DOHH2 (cell line): ENCODE measurements around the gene RBM28.

Experiments used
- H3F3A ChIP-seq: fragments of 200-600 bp; sonication (generic), shearing (Covaris generic); 2 replicates; pipeline ENCODE4 v1.6.0; 2016; ENCODE audit warnings: antibody characterized with exemption, mild to moderate bottlenecking; ENCODE audit not compliant: control insufficient read depth, insufficient read depth
- H3K27ac ChIP-seq: fragments of 200-600 bp; sonication (generic); 2 replicates; pipeline ENCODE4 v1.5.1; 2014; ENCODE audit warnings: low read depth, mild to moderate bottlenecking, low read length, moderate library complexity
- H3K27me3 ChIP-seq: fragments of 200-600 bp; sonication (generic); 2 replicates; pipeline ENCODE4 v1.6.1; 2014; ENCODE audit warnings: mild to moderate bottlenecking, low read length, mixed read lengths; ENCODE audit not compliant: control insufficient read depth
- H3K36me3 ChIP-seq: fragments of 200-600 bp; sonication (generic); 2 replicates; pipeline ENCODE4 v1.6.1; 2014; ENCODE audit warnings: mild to moderate bottlenecking, low read length, moderate library complexity, mixed read lengths; ENCODE audit not compliant: control insufficient read depth
- H3K4me1 ChIP-seq: fragments of 200-600 bp; sonication (generic); 2 replicates; pipeline ENCODE4 v1.6.1; 2014; ENCODE audit warnings: mild to moderate bottlenecking, low read length, mixed read lengths; ENCODE audit not compliant: control insufficient read depth
- H3K4me2 ChIP-seq: fragments of 200-600 bp; sonication (generic); 2 replicates; pipeline ENCODE4 v1.6.0; 2014; ENCODE audit warnings: mild to moderate bottlenecking, low read length, moderate library complexity
- H3K4me3 ChIP-seq: fragments of 200-600 bp; sonication (generic); 2 replicates; pipeline ENCODE4 v1.5.1; 2014; ENCODE audit warnings: mild to moderate bottlenecking, low read length, mixed read lengths
- H3K79me2 ChIP-seq: fragments of 200-600 bp; sonication (generic); 2 replicates; pipeline ENCODE4 v1.6.1; 2014; ENCODE audit warnings: mild to moderate bottlenecking, low read length, mixed read lengths; ENCODE audit not compliant: control insufficient read depth
- H3K9me2 ChIP-seq: fragments of 200-600 bp; sonication (generic); replicated peaks from 2 replicates; pipeline ENCODE4 v1.6.1; 2014; ENCODE audit warnings: mild to moderate bottlenecking, low read length, mixed read lengths; ENCODE audit not compliant: control insufficient read depth
- H3K9me3 ChIP-seq: fragments of 200-600 bp; sonication (generic); 2 replicates; pipeline ENCODE4 v1.6.1; 2014; ENCODE audit warnings: antibody characterized with exemption, low read length, mixed read lengths; ENCODE audit not compliant: control insufficient read depth, insufficient read depth
- H4K20me1 ChIP-seq: fragments of 200-600 bp; sonication (generic); 2 replicates; pipeline ENCODE4 v1.6.0; 2014; ENCODE audit warnings: low read depth, mild to moderate bottlenecking, antibody characterized with exemption, low read length, moderate library complexity; ENCODE audit not compliant: control insufficient read depth, insufficient read depth
- CTCF ChIP-seq: fragments of 200-600 bp; sonication (generic); IDR thresholded peaks from one replicate; pipeline ENCODE4 v1.5.1; 2014; ENCODE audit warnings: antibody characterized with exemption, mild to moderate bottlenecking, low read depth, low read length; ENCODE audit not compliant: poor library complexity, severe bottlenecking
- EZH2phosphoT487 ChIP-seq: fragments of 200-600 bp; sonication (generic); IDR thresholded peaks from 2 replicates; pipeline ENCODE4 v1.6.1; 2017; ENCODE audit warnings: borderline replicate concordance, mild to moderate bottlenecking, antibody characterized with exemption, low read length, moderate library complexity, mixed read lengths

The RBM28 gene

DNA sequence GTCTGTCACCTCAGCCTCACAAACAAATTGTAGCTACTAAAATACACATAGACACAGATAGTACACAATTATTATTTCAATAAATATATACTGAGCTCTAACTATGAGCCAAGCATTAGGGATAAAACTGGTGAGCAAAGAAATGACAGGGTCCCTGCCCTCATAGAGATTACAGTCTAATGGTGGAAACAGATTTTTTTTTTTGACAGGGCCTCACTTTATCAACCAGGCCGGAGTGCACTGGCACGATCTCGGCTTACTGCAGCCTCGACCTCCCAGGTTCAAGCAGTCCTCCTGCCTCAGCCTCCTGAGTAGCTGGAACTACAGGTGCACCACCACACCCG, 695 bp upstream of the RBM28 start:
- Histone ChIP-seq H3K36me3 (peaks cover 30% of the 10 kb centered on the region), H4K20me1 (peaks cover 13% of the 10 kb centered on the region; the same call in 1 of the 2 replicates), H3K9me3 (no peaks in the 10 kb centered on the region), H3F3A (peaks cover 3% of the 10 kb centered on the region; the same call in 1 of the 2 replicates), H3K4me3 (peak overlapping the region; percentile 83), H3K9me2 (no peaks in the 10 kb centered on the region), H3K79me2 (peaks cover 42% of the 10 kb centered on the region), H3K4me1 (peaks cover 18% of the 10 kb centered on the region), H3K27me3 (peaks cover 11% of the 10 kb centered on the region), H3K4me2 (peak overlapping the region; percentile 72), H3K27ac (no peak overlapping the region)
- TF ChIP-seq EZH2phosphoT487 (no peak), CTCF (no peak)

DNA sequence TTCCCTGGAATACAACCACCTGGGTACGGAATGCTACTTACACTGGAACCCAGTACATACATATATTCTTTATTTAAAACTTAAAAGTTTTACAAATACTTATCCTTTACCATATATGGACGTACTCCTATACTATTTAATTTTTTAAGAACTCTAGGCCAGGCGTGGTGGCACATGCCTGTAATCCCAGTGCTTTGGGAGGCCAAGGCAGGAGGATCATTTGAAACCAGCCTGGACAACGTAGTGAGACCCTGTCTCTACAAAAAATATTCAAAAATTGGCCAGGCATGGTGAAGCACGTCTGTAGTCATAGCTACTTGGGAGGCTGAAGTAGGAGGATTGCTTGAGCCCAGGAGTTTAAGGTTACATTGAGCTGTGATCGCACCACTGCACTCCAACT, 2.0 kb downstream of the RBM28 start:
- Histone ChIP-seq H3K79me2 (peaks cover 43% of the 10 kb centered on the region), H3K9me3 (no peaks in the 10 kb centered on the region), H3K36me3 (peaks cover 55% of the 10 kb centered on the region), H3K4me2 (peak overlapping the region; percentile 72), H3K4me3 (peak overlapping the region; percentile 83), H3K9me2 (no peaks in the 10 kb centered on the region), H3K4me1 (peaks cover 18% of the 10 kb centered on the region), H3F3A (peaks cover 3% of the 10 kb centered on the region; the same call in 1 of the 2 replicates), H3K27ac (no peak overlapping the region), H4K20me1 (peaks cover 13% of the 10 kb centered on the region; the same call in 1 of the 2 replicates), H3K27me3 (no peaks in the 10 kb centered on the region)
- TF ChIP-seq CTCF: no peak
- no peak for TF ChIP-seq EZH2phosphoT487

DNA sequence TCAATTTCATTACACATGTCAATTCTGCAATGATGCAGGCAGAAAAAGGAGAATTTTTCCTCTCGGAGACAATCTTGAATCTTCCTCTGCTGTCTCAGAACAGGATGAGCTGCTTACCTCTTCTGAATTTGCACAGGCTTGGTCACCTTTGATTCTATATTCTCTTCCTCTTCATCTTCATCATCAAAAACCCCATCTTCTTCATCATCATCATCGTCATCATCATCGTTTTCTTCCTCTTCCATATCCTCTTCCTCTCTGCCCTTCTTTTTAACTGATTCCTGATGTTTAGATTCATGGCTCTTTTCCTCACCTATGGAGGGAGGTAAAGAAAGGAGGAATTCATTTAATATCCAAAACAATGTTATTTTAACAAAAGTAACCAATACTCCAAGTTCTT, 8.0 kb downstream of the RBM28 start:
- Histone ChIP-seq H3K36me3 (peaks cover 95% of the 10 kb centered on the region), H3K27me3 (no peaks in the 10 kb centered on the region)
- no peak for TF ChIP-seq EZH2phosphoT487
- no peak for TF ChIP-seq CTCF

More for the DNA sequence above, 8.0 kb downstream of the RBM28 start:
- Histone ChIP-seq H3K4me2 (no peak overlapping the region), H4K20me1 (0 out of 2 replicates have a peak, but pooled peaks cover 2% of the 10 kb centered on the region), H3K79me2 (peaks cover 14% of the 10 kb centered on the region), H3K4me1 (no peaks in the 10 kb centered on the region), H3K9me3 (no peaks in the 10 kb centered on the region), H3K27ac (no peak overlapping the region), H3F3A (no peaks in the 10 kb centered on the region; the same call in 1 of the 2 replicates), H3K4me3 (no peak overlapping the region), H3K9me2 (no peaks in the 10 kb centered on the region)
